ENCODE data around the gene MRPL28.
A peak's percentile ranks its signal among the peaks of the same experiment; 100 is the strongest.

Gene MRPL28

DNA sequence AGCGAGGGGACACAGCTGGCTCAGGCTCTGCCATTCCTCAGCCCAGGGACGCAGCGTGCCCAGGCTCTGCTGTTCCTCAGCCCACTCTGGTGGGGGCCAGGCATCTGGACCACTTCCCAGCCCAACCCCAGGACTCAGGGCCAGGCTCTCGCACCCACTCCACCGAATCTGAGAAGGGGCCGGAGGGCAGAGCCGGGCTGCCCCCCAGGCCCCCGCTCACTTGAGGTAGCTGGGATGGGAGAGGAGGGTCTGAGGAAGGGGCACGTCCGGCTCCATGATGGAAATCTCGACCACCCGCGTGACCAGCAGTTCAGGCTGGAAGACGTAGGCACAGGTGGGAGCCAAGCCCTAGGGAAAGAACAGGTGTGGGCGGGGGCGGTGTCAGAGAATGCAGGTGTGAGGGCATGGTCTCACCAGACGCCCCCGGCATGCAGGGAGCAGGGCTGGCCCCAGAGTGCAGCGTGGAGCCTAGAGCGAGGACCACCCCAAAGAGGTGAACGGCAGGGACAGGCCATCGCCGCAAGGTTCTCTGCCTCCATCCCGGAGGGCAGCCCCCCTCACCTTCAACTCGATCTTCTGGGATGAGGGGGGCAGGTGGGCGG, 6.6 kb upstream of the MRPL28 start:
- peaks cover 7% of the 10 kb centered on the region for H3K4me1 ChIP-seq (ENCODE audit: control insufficient read depth, insufficient read depth, low read length)

DNA sequence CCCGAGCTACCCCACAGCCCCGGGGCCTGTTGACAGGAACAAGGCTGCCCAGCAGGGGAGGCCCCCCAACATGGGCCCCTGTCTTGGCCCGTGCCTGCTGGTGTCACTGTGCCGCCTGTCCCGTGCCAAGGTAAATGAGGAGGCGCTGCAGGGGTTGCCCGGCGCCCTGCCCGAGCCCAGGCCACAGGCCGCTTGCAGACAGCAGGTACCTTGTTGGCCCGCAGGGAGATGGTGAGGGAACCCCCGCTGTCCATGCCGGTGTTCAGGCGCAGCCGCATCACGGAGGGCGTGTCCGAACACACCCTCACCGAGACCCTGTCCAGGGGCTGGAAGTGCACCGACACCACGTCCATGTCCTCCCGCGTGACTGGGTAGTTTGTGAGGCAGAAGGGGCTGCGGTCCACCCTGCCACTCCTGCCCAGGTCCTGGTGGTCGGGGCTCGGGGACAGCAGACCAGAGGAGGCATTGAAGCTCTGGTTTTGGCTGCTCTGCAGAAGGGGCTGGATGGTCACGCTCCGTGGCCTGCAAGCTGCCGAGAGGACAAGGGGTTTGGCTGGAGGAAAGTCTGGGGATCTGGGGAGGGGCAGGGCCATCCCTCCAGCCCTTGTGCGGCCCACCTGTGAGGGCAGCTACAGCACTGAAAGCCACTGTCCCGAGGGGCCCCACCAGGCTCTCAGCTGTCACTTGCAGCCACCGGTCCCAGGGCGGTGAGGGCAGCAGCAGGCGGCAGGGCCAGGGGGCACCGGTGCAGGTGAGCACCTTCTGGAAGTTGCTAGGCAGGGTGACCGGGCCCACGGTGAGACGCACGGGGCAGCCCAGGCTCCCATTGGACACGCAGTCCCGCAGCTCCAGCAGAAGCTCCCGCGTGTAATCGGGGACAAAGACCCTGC, 5.8 kb upstream of the MRPL28 start:
- Histone ChIP-seq H3K4me3 (ENCODE audit: low read depth, low read length) (no peak overlapping the region), H3K9me3 (ENCODE audit: control insufficient read depth, insufficient read depth, low read length) (no peaks in the 10 kb centered on the region), H3K9ac (ENCODE audit: low read depth, low read length) (no peak overlapping the region), H3K36me3 (ENCODE audit: control insufficient read depth, insufficient read depth, low read length) (peaks cover 66% of the 10 kb centered on the region), H3K4me1 (ENCODE audit: control insufficient read depth, insufficient read depth, low read length) (peaks cover 7% of the 10 kb centered on the region), H3K27me3 (ENCODE audit: control insufficient read depth, insufficient read depth, low read length) (no peaks in the 10 kb centered on the region)

More for the DNA sequence above, 6.6 kb upstream of the MRPL28 start:
- Histone ChIP-seq H3K36me3 (ENCODE audit: control insufficient read depth, insufficient read depth, low read length) (peaks cover 59% of the 10 kb centered on the region), H3K9me3 (ENCODE audit: control insufficient read depth, insufficient read depth, low read length) (no peaks in the 10 kb centered on the region), H3K27me3 (ENCODE audit: control insufficient read depth, insufficient read depth, low read length) (no peaks in the 10 kb centered on the region), H3K4me3 (ENCODE audit: low read depth, low read length) (no peak overlapping the region), H3K9ac (ENCODE audit: low read depth, low read length) (no peak overlapping the region)

DNA sequence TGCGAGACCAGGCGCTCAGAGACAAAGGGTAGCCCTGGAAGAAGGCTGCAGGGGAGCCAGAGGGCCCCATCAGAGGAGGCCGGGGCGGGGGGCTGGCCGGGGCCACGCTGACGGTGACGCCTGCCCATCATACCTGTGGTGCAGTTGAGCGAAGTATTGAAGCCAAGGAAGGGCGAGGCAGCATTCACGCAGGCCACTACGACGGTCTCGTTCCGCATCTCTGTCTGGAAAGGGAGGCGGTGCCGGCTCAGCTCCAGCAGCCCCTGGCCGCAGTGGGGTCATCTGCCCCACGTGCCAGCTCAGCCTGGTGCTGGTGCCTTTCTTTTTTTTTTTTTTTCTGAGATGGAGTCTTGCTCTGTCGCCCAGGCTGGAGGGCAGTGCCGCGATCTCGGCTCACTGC, 4.9 kb upstream of the MRPL28 start:
- peaks cover 66% of the 10 kb centered on the region for H3K36me3 ChIP-seq (ENCODE audit: control insufficient read depth, insufficient read depth, low read length)
- peaks cover 7% of the 10 kb centered on the region for H3K4me1 ChIP-seq (ENCODE audit: control insufficient read depth, insufficient read depth, low read length)
- no peak overlapping the region for H3K9ac ChIP-seq (ENCODE audit: low read depth, low read length)
- no peak overlapping the region for H3K4me3 ChIP-seq (ENCODE audit: low read depth, low read length)
- no peaks in the 10 kb centered on the region for H3K27me3 ChIP-seq (ENCODE audit: control insufficient read depth, insufficient read depth, low read length)
- no peaks in the 10 kb centered on the region for H3K9me3 ChIP-seq (ENCODE audit: control insufficient read depth, insufficient read depth, low read length)

DNA sequence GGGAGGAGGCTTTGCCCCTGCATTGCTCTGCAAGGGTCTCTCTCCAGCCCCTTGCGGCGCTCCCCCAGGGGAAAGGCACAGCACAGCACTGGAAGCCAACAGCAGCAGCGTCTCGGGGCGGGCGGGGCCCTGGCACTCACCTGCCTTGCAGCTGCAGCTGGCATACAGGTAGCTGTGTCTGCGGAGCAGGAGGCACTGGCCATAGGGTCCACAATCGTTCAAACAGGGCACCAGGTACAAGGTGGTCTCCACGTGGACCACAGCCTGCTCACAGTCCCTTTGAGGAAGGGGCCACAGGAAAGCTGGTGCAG, 4.2 kb upstream of the MRPL28 start:
- Histone ChIP-seq H3K9me3 (ENCODE audit: control insufficient read depth, insufficient read depth, low read length) (no peaks in the 10 kb centered on the region), H3K4me3 (ENCODE audit: low read depth, low read length) (no peak overlapping the region), H3K9ac (ENCODE audit: low read depth, low read length) (no peak overlapping the region), H3K36me3 (ENCODE audit: control insufficient read depth, insufficient read depth, low read length) (peaks cover 66% of the 10 kb centered on the region), H3K4me1 (ENCODE audit: control insufficient read depth, insufficient read depth, low read length) (peaks cover 4% of the 10 kb centered on the region), H3K27me3 (ENCODE audit: control insufficient read depth, insufficient read depth, low read length) (no peaks in the 10 kb centered on the region)

DNA sequence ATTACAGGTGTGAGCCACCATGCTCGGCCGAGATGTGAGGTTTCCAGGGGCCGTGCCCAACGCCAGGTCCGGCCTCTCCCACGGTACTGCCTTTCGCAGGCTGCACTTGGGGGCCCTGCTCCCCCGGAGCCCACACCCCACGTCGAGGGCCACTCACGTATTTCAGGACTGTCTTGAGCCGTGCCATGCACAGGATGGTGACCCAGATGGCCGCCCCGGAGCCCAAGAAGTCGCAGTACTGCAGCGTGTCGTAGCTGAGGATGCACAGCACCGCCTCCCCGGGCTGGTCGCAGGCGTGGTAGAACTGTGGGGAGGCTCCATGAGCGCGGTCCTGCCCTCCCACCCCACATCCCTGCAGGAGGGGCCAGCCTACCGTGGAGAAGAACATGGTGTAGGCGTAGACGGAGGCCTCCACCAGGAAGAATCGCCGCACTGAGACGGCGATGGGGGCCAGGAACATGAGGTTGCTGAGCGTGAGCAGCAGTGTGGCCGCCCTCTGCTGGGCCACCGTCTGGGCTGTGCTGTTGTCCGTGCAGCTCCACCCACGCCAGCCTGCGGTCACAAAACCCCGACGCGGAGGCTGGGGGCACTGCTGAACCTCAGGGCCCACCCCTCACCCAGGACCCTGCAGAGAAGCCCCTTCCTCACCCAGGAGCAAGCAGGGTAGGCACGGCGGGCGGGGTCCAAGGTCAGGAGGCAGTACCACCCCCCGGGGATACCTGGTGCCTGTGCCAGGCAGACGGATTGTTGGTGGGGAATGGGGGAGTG, 3.7 kb upstream of the MRPL28 start:
- Histone ChIP-seq H3K36me3 (ENCODE audit: control insufficient read depth, insufficient read depth, low read length) (peaks cover 68% of the 10 kb centered on the region), H3K9ac (ENCODE audit: low read depth, low read length) (no peak overlapping the region), H3K9me3 (ENCODE audit: control insufficient read depth, insufficient read depth, low read length) (no peaks in the 10 kb centered on the region), H3K4me3 (ENCODE audit: low read depth, low read length) (no peak overlapping the region), H3K4me1 (ENCODE audit: control insufficient read depth, insufficient read depth, low read length) (peaks cover 3% of the 10 kb centered on the region), H3K27me3 (ENCODE audit: control insufficient read depth, insufficient read depth, low read length) (no peaks in the 10 kb centered on the region)

DNA sequence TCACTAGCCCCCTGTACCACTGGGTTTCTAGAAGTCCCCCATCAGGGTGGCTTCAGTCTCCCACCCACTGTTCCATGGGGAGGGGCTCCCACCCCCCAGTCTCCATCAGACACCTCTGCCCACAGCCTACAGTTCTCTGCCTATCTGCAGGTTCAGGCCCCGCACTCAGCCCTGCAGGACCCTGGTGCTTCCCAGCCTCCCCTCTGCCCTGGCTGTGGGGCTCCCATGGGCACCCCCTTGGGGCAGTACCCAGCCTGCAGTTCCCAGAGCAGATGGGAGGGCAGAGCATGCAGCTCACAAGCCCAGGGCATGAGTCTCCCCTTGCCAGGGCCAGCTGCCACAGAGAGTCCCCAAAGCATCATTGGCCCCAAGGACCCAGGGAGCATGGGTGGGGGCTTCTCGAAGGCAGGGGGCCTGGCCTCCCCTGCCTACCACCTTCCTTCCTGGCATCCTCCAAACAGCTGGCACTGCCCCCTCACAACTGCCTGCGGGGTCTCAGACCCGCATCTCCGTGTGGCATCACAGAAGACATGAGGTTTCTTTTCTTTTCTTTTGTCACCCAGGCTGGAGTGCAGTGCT, 2.8 kb upstream of the MRPL28 start:
- no peaks in the 10 kb centered on the region for H3K27me3 ChIP-seq (ENCODE audit: control insufficient read depth, insufficient read depth, low read length)
- H3K4me3 ChIP-seq (ENCODE audit: low read depth, low read length): no peak overlapping the region
- peaks cover 77% of the 10 kb centered on the region for H3K36me3 ChIP-seq (ENCODE audit: control insufficient read depth, insufficient read depth, low read length)
- no peak overlapping the region for H3K9ac ChIP-seq (ENCODE audit: low read depth, low read length)
- no peaks in the 10 kb centered on the region for H3K9me3 ChIP-seq (ENCODE audit: control insufficient read depth, insufficient read depth, low read length)
- H3K4me1 ChIP-seq (ENCODE audit: control insufficient read depth, insufficient read depth, low read length): no peaks in the 10 kb centered on the region

DNA sequence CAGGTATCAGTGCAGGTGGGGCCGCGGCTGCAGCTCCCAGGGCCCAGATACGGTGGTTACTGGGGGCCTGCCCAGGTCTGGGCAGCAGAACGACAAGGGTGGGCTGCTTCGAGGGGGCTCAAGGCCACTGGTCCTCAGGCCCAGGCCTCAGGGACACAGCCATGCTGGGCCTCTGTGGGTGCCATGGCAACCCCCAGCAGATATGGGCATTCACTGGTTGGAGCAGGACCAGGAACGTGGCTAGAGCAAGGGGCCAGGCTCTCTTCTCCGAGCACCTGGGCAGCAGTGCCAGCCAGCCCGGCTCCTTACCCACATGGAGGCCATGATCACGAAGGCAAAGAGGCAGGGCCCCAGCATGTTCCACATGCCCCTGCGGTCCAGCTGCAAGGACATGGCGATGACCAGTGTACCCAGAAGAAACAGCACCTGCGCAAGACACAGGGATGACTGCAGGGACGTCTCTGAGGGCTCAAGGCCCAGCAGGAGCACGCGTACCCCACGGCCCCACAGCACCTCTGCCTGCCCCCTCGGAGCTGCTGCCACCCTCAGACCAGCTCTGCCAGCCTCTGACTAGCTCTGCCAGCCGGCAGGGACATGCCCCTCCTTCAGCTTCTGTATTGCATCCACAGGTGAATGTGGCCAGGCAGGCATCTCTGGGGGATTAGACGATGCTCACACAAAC, 2.1 kb upstream of the MRPL28 start:
- Histone ChIP-seq H3K4me1 (ENCODE audit: control insufficient read depth, insufficient read depth, low read length) (no peaks in the 10 kb centered on the region), H3K9ac (ENCODE audit: low read depth, low read length) (no peak overlapping the region), H3K27me3 (ENCODE audit: control insufficient read depth, insufficient read depth, low read length) (no peaks in the 10 kb centered on the region), H3K9me3 (ENCODE audit: control insufficient read depth, insufficient read depth, low read length) (no peaks in the 10 kb centered on the region), H3K4me3 (ENCODE audit: low read depth, low read length) (no peak overlapping the region), H3K36me3 (ENCODE audit: control insufficient read depth, insufficient read depth, low read length) (peaks cover 79% of the 10 kb centered on the region)

DNA sequence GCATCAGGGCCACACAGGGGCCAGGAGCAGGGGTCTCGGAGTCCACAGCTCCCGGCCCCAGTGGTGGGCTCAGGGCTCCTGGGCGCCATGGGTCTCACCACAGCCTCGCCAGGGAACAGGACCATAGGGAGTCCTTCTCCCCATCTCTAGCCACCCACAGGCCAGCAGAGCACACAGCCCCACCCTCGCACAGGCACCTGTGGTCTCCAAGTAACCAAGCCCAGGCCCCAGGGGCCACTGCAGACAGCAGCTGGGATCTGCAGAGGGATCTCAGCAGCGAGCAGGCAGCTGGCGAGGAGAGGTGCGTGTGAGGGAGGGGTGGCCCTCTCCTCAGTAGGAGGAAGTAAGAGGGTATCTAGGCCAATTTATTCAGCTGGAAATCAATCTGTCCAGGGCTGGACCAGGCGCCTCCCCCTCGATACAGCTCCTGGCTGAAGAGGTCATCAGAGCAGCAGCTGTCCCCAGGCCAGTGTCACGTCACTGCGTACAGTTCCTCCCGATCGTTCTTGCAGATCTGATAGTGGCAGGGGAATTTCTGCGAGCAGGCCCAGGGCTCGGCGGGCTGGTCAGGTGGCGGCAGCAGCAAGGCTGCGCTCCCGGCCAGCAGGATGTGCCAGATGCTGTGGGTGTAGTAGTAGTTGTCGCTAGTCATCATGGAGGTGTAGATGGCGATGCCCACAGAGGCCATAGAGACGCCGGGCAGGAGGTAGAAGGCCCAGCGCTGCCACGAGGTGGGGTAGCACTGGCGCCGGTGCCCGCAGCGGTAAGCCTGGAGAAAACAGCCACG, 1.4 kb upstream of the MRPL28 start:
- H3K36me3 ChIP-seq (ENCODE audit: control insufficient read depth, insufficient read depth, low read length): peaks cover 78% of the 10 kb centered on the region
- H3K4me1 ChIP-seq (ENCODE audit: control insufficient read depth, insufficient read depth, low read length): no peaks in the 10 kb centered on the region
- no peaks in the 10 kb centered on the region for H3K27me3 ChIP-seq (ENCODE audit: control insufficient read depth, insufficient read depth, low read length)
- no peak overlapping the region for H3K9ac ChIP-seq (ENCODE audit: low read depth, low read length)
- H3K4me3 ChIP-seq (ENCODE audit: low read depth, low read length): no peak overlapping the region
- H3K9me3 ChIP-seq (ENCODE audit: control insufficient read depth, insufficient read depth, low read length): no peaks in the 10 kb centered on the region

DNA sequence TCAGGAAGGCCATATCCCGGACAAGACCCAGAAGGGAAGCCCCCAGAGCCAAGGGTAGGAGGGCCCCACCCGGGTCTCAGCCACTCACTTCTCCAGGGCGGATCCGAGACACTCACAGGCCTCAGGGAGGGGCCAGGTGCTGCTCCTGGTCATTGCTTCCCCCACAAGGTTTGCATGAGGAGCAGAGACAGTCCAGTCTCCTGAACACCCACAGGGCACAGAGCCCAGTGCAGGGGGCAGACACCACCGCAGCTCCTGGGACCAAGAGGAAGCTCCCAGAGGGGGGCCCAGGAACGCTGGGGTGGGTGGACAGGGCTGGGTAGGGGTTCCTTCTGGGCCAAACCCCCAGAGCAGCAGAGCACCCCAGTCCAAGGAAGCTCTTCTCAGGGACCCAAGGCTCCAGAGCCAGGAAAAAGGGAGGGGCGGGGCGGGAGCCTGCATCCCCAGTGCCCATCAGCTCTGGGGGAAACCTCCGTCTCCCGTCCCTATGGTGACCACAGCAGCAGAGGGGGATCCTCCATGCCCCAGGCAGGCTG, 709 bp upstream of the MRPL28 start:
- H3K4me1 ChIP-seq (ENCODE audit: control insufficient read depth, insufficient read depth, low read length): no peaks in the 10 kb centered on the region

DNA sequence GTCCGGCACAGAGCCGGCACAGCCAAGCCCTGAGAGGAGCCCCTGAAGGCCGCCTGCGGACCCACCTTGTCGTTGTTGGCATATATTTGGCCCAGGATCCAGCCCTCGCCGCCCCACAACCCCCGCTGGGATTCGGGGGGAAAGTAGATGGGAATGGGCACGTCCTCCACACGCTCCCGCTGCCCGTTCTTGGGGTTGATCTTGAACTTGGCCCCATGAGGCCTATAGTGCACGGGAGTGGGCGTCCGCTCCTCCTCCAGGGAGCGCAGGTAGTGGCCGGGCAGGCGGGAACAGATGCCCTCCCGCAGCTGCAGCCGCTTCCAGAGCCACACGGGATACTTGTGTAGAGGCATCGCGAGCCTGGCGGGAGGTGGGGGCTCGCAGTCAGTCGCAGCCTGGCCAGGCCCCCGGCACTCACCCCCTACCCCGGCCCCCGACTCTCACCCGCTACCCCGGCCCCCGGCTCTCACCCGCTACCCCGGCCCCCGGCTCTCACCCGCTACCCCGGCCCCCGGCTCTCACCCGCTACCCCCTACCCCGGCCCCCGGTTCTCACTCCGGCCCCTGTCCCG, 387 bp downstream of the MRPL28 start:
- Histone ChIP-seq H3K27me3 (ENCODE audit: control insufficient read depth, insufficient read depth, low read length) (no peaks in the 10 kb centered on the region), H3K4me3 (ENCODE audit: low read depth, low read length) (peak overlapping the region; percentile 41), H3K36me3 (ENCODE audit: control insufficient read depth, insufficient read depth, low read length) (peaks cover 63% of the 10 kb centered on the region), H3K9ac (ENCODE audit: low read depth, low read length) (peak overlapping the region; percentile 47), H3K9me3 (ENCODE audit: control insufficient read depth, insufficient read depth, low read length) (no peaks in the 10 kb centered on the region), H3K4me1 (ENCODE audit: control insufficient read depth, insufficient read depth, low read length) (no peaks in the 10 kb centered on the region)

More for the DNA sequence above, 709 bp upstream of the MRPL28 start:
- Histone ChIP-seq H3K9me3 (ENCODE audit: control insufficient read depth, insufficient read depth, low read length) (no peaks in the 10 kb centered on the region), H3K9ac (ENCODE audit: low read depth, low read length) (peak overlapping the region; percentile 26), H3K36me3 (ENCODE audit: control insufficient read depth, insufficient read depth, low read length) (peaks cover 73% of the 10 kb centered on the region), H3K4me3 (ENCODE audit: low read depth, low read length) (no peak overlapping the region), H3K27me3 (ENCODE audit: control insufficient read depth, insufficient read depth, low read length) (no peaks in the 10 kb centered on the region)
